Mucosa of rectum (tissue), 2 donors: ENCODE results near the gene CORO7.

Experiments used
- H3K27ac ChIP-seq, 2 donors: one replicate each; pipeline ENCODE4 v1.7.0; 2013; ENCODE audit warnings: inconsistent platforms in 2 of 2, low read depth in 2 of 2, low read length in 2 of 2
- H3K27me3 ChIP-seq, 2 donors: one replicate each; pipeline ENCODE4 v1.7.0; 2013; ENCODE audit warnings: low read length in 2 of 2; ENCODE audit not compliant: control insufficient read depth in 2 of 2, insufficient read depth in 2 of 2
- H3K36me3 ChIP-seq, 2 donors: one replicate each; pipeline ENCODE4 v1.7.0; 2013; ENCODE audit warnings: low read length in 2 of 2; ENCODE audit not compliant: control insufficient read depth in 2 of 2, insufficient read depth in 2 of 2
- H3K4me1 ChIP-seq, 2 donors: one replicate each; pipeline ENCODE4 v1.7.0; 2013; ENCODE audit warnings: low read length in 2 of 2, mild to moderate bottlenecking in 1 of 2; ENCODE audit not compliant: control insufficient read depth in 2 of 2, insufficient read depth in 2 of 2
- H3K4me3 ChIP-seq, 2 donors: one replicate each; pipeline ENCODE4 v1.7.0; 2013; ENCODE audit warnings: low read length in 2 of 2
- H3K9ac ChIP-seq, 2 donors: one replicate each; pipeline ENCODE4 v1.7.0; 2013; ENCODE audit warnings: low read length in 2 of 2, low read depth in 1 of 2, mild to moderate bottlenecking in 1 of 2
- H3K9me3 ChIP-seq, 2 donors: one replicate each; pipeline ENCODE4 v1.7.0; 2013; ENCODE audit warnings: low read length in 2 of 2; ENCODE audit not compliant: control insufficient read depth in 2 of 2
- donor health status: healthy.
- donor health status: Normal muscosa, but diverticular disease.

CORO7 gene

DNA sequence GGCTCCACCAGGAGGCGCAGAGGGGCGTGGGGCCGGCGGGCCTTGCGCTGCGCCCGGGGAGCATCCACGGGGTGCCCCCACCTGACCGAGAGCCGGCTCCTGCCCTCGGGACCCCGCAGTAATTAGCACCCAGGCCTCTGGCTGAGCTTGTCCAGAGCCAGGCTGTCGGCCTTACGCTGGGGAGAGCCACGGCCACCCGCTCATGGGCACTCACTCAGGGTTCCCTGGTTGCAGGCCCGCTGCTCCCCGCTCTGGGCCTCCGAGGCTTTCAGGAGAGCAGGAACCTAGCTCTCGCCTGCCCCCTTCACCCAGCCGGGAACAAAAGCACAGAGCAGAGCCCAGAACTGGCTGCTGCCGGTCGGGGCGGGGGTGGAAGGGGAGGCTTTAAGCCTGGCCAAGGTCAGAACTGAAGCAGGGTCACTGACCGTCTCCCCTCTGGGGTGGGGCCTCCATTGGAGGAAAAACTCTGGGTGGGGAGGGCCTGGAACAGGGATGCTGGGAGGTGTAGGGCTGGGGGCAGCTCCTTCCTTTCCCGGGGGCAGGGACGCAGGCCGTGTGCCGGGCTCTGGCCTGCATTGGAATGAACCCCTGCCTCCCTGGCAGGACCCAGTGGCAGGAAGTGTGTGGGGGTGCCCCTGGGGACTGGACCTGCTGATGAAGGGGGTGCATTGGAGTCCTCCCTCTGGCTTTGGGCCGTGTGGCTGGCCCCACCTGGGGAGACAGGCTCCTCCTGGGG lies 88.2 kb downstream of the CORO7 start:
- H3K9me3 ChIP-seq: no peaks in the 10 kb centered on the region
- H3K9ac ChIP-seq: peak overlapping the region; percentile 47
- peak overlapping the region; percentile 35 to 63 for H3K27ac ChIP-seq
- H3K36me3 ChIP-seq: no peaks in the 10 kb centered on the region
- H3K4me1 ChIP-seq: peaks cover 7 to 16% of the 10 kb centered on the region in 2 donors
- peaks cover 11% of the 10 kb centered on the region in 2 donors for H3K27me3 ChIP-seq
- H3K4me3 ChIP-seq: peak overlapping the region; percentile 31 to 60

DNA sequence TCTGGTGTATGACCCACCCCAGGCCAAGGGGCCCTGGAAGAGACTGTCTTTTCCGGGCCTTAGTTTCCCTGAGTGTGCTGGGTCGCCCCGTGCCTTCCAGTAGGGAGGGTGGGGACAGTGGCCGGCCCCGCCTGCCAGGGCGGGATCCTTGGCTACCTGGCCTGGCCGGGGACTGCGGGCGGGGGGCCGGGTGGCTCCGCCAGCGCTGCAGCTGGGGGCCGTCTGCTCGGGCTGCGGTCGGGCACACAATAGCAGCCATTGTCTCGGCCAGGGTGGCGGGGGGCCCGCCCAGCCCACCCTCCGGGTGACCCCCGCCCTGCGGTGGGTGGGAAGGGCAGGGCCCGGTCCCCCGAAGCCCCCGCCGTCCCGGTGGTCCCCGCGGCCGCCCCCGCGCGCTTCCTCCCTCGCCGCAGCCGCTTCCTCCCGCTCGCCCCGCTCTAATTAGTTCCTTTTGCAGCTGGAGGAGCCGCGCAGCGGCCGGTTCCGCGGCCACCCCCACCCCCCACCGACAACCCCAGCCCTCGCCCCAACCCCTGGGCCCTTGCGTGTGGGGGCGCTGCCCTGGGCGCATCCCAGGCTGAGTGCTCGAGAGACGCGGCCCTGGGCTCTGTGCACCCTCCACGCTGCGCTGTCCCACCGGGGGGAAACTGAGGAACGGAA lies 88.9 kb downstream of the CORO7 start:
- Histone ChIP-seq H3K9ac (peak overlapping the region in 1 of 2 donors; percentile 51), H3K4me1 (peaks cover 7 to 16% of the 10 kb centered on the region in 2 donors), H3K9me3 (no peaks in the 10 kb centered on the region), H3K36me3 (no peaks in the 10 kb centered on the region), H3K27me3 (peaks cover 4 to 5% of the 10 kb centered on the region in 2 donors), H3K27ac (peak overlapping the region; percentile 35 to 63), H3K4me3 (peak overlapping the region; percentile 31 to 60)

DNA sequence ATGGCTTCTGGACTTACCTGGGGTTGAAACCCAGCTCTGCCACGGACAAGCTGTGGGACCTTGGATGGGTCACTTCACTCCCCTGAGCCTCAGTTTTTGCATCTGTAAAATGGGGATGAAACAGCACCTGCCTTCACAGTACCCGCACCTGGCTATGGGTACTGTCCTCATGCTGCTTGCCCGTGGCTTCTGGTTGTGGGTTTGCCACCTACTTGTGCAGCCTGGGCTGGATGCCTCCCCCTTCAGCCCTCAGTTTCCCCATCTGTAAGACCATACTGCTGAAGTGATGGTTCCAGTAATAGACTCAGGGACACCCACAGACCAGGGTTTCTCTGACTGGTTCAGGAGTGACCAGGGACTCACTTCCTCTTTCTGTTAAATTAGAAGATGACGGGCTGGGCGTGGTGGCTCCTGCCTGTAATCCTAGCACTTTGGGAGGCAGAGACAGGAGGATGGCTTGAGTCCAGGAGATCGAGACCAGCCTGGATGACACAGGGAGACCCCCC lies 91.1 kb downstream of the CORO7 start:
- H3K36me3 ChIP-seq: no peaks in the 10 kb centered on the region
- no peak overlapping the region for H3K4me3 ChIP-seq
- no peak overlapping the region for H3K9ac ChIP-seq
- H3K27me3 ChIP-seq: peaks cover 0 to 4% of the 10 kb centered on the region in 2 donors
- peak overlapping the region in 1 of 2 donors; percentile 9 for H3K27ac ChIP-seq
- no peaks in the 10 kb centered on the region for H3K9me3 ChIP-seq
- H3K4me1 ChIP-seq: peaks cover 7 to 18% of the 10 kb centered on the region in 2 donors

DNA sequence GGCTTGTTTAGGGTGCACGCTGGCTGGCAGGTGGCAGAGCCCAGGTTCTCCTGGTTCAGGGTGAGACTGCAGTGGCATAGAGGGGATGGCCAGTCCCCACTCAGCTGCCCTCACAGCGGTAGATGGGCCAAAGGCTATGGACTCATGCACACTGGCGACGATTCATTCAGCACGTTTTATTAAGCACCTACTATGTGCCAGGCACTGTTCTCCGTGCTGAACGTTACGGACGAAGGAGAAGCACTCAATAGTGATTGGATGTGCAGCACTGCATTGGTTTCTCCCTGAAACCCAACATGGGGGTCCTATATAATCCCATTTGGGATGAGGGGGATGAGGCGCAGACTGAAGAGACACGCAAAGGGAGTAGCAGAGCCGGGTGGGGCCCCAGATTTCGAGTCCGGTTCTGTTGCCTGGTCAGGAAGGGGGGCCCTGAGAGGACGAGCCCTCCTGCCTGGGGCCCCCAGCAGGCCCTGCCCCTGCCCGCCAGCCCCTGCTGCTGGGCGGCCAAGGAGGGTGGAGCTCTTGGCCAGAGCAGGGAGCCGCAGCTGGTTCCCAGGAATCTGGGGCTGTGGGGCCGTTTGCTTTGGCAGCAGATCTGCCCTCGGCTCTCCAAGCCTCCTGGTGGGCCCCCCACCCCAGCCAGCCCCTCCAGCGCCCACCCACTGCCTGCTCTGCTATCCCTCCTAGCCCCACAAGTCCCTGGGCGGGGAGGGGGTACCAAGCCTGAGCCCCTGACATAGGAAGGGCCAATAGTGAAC lies 91.7 kb downstream of the CORO7 start:
- Histone ChIP-seq H3K27me3 (peaks cover 0 to 4% of the 10 kb centered on the region in 2 donors), H3K9ac (no peak overlapping the region), H3K4me3 (no peak overlapping the region), H3K9me3 (no peaks in the 10 kb centered on the region), H3K4me1 (peaks cover 7 to 19% of the 10 kb centered on the region in 2 donors), H3K36me3 (no peaks in the 10 kb centered on the region), H3K27ac (peak overlapping the region in 1 of 2 donors; percentile 65)

DNA sequence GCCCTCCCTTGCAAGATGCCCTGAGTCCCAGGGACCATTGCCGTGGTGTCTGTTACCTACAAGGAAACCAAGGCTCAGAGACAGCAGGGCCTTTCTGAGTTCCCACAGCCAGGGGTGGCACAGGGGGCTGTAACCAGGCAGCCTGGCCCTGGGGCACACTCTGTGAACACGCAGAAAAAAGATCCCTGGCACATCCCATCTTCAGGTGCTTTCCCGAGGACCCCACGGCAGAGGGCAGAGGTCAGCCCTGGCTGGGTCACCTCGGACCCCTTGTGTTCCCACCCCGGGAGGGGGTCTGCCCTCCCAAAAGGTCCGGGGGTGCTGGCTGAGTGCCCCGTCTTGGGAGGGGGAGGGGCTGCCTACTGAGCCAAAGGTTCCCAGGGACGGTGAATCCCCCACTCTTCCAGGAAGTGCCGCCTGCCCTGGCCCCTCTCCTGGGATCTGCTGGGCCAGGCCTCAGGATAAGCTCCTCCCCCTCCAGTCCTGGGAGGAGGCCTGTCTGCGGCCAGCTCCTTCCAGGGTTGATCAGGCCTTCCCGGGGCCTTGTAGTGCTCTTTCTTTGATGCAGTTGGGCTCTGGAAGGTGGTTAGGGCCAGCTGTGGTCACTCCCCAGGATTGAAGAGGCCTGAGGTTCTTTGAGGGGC lies 92.4 kb downstream of the CORO7 start:
- Histone ChIP-seq H3K4me1 (peaks cover 11 to 26% of the 10 kb centered on the region in 2 donors), H3K27me3 (peaks cover 3 to 4% of the 10 kb centered on the region in 2 donors), H3K9ac (no peak overlapping the region), H3K4me3 (no peak overlapping the region), H3K9me3 (no peaks in the 10 kb centered on the region), H3K27ac (peak overlapping the region in 1 of 2 donors; percentile 65), H3K36me3 (no peaks in the 10 kb centered on the region)

- peak overlapping the region in 1 of 2 donors; percentile 65 for H3K27ac ChIP-seq
- H3K4me3 ChIP-seq: no peak overlapping the region
- peaks cover 5 to 22% of the 10 kb centered on the region in 2 donors for H3K4me1 ChIP-seq
- H3K27me3 ChIP-seq: peaks cover 3 to 4% of the 10 kb centered on the region in 2 donors
- no peaks in the 10 kb centered on the region for H3K36me3 ChIP-seq
- H3K9me3 ChIP-seq: no peaks in the 10 kb centered on the region
- H3K9ac ChIP-seq: no peak overlapping the region
These were observed 93.1 kb downstream of the CORO7 start for GRCh38 chr16:4323071-4323844.

DNA sequence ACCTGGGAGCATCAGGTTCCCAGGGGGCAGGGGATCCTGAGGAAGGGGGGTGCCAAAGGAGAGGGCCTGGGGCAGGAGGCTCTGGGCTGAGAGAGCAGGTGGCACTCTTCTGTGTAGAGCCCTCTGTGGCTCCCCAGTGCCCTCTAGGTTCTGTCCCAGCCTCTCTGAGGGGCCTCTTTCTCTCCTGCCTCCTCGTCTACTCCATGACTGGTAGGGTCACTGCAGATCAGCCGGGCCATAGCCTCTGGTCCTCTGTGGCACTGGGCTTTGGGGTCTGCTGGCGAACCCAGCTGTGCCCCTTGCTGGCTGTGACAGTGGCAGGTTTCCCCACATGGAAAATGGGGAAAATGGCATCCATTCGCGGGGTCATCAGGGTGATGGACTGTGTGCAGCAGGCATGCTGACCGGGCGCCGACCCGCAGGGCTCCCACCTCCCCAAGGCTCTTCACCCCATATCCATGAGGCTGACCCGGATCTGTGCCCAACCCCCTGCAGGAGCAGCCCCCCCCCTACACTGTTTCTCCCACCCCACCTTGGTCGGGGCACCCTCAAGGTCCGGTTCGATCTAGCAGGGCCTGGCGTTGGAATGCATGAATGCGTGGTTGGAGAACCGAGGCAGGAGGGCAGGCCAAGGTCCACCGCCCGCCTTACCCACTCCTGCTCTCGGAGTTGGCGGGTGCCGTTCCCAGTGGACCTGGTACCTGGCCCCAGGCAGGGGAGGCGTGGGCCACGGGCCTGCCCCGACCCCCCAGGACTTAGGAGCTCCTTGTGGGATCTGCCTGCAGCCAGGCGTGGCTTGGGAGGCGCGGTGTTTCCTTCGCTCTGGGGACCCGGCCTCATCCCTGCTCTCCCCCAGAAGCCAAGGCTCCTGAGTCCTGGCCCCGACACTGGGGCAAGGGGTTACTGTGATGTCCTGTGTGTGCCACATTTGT lies 94.0 kb downstream of the CORO7 start:
- H3K27ac ChIP-seq: no peak overlapping the region
- peaks cover 6 to 22% of the 10 kb centered on the region in 2 donors for H3K4me1 ChIP-seq
- no peaks in the 10 kb centered on the region for H3K36me3 ChIP-seq
- no peak overlapping the region for H3K9ac ChIP-seq
- no peak overlapping the region for H3K4me3 ChIP-seq
- H3K9me3 ChIP-seq: no peaks in the 10 kb centered on the region
- H3K27me3 ChIP-seq: peaks cover 3 to 4% of the 10 kb centered on the region in 2 donors

GRCh38 chr16:4321286-4322120 lies 94.9 kb downstream of the CORO7 start:
- Histone ChIP-seq H3K4me3 (no peak overlapping the region), H3K9me3 (no peaks in the 10 kb centered on the region), H3K36me3 (no peaks in the 10 kb centered on the region), H3K27me3 (peaks cover 0 to 3% of the 10 kb centered on the region in 2 donors), H3K9ac (no peak overlapping the region), H3K27ac (no peak overlapping the region), H3K4me1 (peaks cover 8 to 20% of the 10 kb centered on the region in 2 donors)
